NK-92 (cell line): ENCODE data around the gene HNRNPAB.
"Not testable (repeated sequence)": the region's sequence is repeated elsewhere in the genome, so short reads cannot be mapped to it uniquely, and the experiment has no call there.

Source experiments
- DNase-seq: peaks from one replicate; lab custom pipeline; 2025; ENCODE audit not compliant: unreplicated experiment; lab: John Stamatoyannopoulos, UW

HNRNPAB gene

GRCh38 chr5:178241688-178242231, 37.4 kb downstream of the HNRNPAB start:
- no peak for DNase-seq

- no peak for DNase-seq
These were observed 38.1 kb downstream of the HNRNPAB start for GRCh38 chr5:178242416-178242815.

- DNase-seq: no peak
These were observed 40.2 kb downstream of the HNRNPAB start for GRCh38 chr5:178244576-178244975.

- no peak for DNase-seq
These were observed 41.1 kb downstream of the HNRNPAB start for GRCh38 chr5:178245389-178245788.

GRCh38 chr5:178246624-178247279, 42.4 kb downstream of the HNRNPAB start:
- no peak for DNase-seq

- no peak for DNase-seq
These were observed 43.4 kb downstream of the HNRNPAB start for GRCh38 chr5:178247481-178248456.

- DNase-seq: no peak
These were observed 44.4 kb downstream of the HNRNPAB start for GRCh38 chr5:178248750-178249149.

GRCh38 chr5:178249191-178249989, 45.1 kb downstream of the HNRNPAB start:
- no peak for DNase-seq

GRCh38 chr5:178250263-178250662, 45.9 kb downstream of the HNRNPAB start:
- DNase-seq: no peak

- no peak for DNase-seq
These were observed 47.9 kb downstream of the HNRNPAB start for GRCh38 chr5:178252258-178252657.

- DNase-seq: not testable (repeated sequence)
These were observed 49.3 kb downstream of the HNRNPAB start for GRCh38 chr5:178253632-178254031.

GRCh38 chr5:178256746-178257145, 52.4 kb downstream of the HNRNPAB start:
- no peak for DNase-seq

GRCh38 chr5:178257650-178258049, 53.3 kb downstream of the HNRNPAB start:
- no peak for DNase-seq

GRCh38 chr5:178259623-178260536, 55.5 kb downstream of the HNRNPAB start:
- DNase-seq: no peak
